GM18909 (cell line): ENCODE measurements around the gene PKN3.
"Not testable (repeated sequence)": the region's sequence is repeated elsewhere in the genome, so short reads cannot be mapped to it uniquely, and the experiment has no call there.

Experiments used
- ATAC-seq: cut with Tn5 transposase; IDR thresholded peaks from one replicate; pipeline ENCODE4 v1.9.1; 2021; ENCODE audit warnings: mild to moderate bottlenecking; ENCODE audit not compliant: unreplicated experiment, poor library complexity

The PKN3 gene

DNA sequence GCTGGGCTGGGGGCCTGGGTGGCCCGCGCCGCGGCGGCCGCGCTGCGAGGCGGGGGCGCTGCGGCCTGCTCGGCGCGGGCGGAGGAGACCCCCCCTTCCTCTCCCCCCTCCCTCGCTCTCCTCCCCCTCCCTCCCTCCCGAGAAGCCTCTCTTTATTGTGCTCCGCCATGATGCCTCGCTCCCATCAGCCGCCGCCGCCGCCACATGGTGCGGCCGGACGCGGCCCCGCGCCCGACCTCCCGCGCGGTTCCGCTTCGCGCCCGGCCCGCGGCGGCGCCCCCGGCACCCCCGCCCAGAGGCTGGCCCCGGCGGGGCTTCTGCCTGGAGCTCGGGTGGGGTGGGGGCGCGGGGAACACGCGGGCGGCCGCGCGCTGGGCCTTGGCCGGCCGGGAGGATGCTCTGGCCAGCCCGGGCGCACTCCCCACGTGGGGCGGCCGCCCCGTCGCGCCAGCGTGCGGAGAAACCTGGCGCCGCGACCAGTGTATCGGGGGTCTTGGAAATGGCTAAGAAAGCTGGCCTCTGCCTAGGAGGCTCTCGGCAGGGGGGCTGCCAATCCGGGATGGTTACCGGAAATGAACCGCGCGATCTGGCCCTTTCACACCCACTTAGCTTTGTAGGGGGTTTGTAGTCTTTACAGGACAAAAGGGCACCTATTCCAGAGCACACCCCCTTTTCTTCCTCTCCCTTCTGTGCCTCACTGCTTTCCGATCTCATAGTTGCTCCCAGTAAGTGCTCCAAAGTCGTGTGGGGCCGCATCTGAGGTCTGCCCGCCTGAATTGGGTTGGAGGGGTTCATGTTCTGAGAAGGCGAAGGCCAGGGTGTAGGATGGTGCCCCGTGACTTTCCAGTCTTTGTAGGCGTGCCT is 12.3 kb upstream of the PKN3 start:
- ATAC-seq: peak; percentile 4

DNA sequence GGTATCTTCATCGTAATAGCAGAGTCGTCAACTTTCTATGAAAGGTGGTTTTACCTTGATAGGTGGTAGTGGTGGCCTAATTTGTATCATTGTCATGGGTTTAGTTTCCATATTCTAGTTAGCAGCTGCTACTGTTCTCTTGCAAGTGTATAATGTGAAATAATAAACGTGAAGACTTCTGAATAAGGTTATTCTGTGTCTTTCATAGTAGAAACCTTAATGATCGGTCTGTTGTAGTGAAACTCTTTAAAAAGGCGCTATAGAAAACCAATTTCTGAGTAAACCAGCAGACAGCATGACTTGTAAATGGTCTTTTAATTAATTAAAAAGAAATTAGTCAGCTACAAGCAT is 11.6 kb upstream of the PKN3 start:
- ATAC-seq: no peak

DNA sequence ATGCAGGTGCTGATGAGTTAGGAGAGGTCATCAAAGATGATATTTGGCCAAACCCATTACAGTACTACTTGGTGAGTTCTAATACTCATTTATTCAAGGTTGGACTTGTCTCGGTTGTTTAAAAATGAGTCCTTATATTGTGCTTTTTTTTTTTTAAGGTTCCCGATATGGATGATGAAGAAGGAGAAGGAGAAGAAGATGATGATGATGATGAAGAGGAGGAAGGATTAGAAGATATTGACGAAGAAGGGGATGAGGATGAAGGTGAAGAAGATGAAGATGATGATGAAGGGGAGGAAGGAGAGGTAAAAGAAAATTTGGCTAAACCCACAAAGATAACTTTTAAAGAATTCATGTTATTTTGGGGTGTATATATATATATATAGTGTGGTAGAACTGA is 8.6 kb upstream of the PKN3 start:
- not testable (repeated sequence) for ATAC-seq

DNA sequence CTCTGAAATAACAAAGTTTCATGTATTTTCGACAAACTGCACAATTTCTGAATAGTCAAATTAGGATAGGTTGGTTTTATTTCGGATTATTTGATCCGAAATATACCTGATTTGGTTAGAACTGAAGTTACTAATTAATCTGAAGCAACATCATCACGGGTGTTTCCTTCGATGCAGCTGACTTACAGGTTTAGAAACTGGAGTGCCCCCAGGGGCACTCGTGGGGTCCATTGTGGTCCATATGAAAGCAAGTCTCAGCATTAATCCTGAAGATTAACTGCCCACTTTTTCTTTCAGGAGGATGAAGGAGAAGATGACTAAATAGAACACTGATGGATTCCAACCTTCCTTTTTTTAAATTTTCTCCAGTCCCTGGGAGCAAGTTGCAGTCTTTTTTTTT is 8.0 kb upstream of the PKN3 start:
- no peak for ATAC-seq

DNA sequence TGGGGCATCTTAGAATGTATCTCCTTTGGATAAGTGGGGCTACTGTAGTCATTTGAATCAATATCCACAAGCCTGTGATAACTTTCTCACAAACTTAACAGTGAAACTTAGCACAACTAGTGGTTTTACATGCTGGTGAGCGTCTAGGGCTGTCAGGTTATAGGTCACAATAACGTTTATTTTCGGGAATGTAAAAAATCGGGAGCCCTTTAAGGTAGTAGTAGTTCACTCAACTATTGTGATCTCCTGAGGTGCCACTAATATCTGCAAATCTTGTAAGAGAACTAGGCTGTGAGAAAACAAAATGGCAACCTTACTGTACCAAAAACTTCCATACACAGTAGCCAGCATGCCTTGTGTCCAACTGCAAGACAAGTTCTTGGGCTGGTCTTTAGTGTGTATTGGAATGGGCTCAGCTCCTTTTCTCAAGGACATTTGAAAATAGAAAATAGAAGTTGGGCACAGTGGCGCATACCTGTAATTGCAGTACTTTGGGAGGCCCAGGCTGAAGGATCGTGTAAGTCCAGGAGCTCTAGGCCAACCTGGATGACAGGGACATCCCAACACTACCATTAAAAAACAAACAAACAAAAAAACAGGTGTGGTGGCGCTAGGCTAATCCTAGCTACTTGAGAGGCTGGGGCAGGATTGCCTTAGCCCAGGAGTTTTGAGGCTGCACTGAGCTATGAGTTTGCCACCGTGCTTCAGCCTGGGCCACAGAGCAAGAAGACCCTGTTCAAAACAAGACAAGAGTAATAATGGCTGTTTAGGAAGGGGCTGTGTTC is 5.2 kb upstream of the PKN3 start:
- no peak for ATAC-seq

DNA sequence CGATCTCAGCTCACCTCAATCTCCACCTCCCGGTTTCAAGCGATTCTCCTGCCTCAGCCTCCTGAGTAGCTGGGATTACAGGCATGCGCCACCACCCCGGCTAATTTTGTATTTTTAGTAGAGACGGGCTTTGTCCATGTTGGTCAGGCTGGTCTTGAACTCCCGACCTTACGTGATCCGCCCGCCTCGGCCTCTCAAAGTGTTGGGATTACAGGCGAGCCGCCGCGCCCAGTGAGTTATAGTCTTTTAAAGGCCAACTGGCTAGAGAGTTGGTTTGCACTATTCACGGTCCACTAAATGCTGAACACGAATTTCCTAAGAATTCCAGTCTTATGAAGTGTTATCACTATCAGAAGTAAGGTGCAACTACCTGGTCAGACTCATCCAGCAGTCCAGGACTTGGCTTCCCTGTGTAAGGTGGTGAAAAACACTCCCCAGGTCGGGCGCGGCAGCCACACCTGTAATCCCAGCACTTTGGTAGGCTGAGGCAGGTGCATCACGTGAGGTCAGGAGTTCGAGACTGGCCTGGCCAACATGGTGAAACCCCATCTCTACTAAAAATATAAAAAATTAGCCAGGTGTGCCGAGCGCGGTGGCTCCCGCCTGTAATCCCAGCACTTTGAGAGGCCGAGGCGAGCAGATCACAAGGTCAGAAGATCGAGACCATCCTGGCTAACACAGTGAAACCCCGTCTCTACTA is 3.1 kb upstream of the PKN3 start:
- ATAC-seq: not testable (repeated sequence)

DNA sequence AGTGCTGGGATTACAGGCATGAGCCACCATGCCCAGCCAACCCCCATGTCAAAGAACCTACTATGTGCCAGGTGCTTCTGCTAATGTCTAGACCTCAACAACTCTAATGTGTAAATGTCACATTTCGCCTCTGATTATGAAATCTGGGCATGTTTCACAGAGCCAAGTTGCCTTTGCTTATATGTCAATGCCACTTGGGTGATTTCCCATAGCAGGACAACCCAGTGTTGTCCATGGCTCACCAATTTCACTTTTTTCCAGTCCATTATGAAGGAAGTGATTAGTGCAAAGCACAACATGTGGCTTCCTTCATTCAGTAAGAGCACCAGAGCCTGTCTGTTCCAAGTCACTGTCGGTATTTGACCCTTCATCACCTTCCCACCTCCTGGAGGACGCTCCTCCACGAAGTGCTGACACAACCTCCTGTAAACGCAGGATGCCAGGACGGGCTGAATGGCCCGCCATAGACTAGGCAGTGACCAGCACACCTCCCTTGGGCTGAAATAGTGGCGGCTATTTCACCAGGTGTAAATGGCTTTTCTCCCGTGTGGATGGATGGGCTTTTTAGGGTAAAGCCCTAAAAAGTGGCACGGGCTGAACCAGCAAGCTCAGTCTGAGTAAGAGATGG is 962 bp upstream of the PKN3 start:
- ATAC-seq: no peak

DNA sequence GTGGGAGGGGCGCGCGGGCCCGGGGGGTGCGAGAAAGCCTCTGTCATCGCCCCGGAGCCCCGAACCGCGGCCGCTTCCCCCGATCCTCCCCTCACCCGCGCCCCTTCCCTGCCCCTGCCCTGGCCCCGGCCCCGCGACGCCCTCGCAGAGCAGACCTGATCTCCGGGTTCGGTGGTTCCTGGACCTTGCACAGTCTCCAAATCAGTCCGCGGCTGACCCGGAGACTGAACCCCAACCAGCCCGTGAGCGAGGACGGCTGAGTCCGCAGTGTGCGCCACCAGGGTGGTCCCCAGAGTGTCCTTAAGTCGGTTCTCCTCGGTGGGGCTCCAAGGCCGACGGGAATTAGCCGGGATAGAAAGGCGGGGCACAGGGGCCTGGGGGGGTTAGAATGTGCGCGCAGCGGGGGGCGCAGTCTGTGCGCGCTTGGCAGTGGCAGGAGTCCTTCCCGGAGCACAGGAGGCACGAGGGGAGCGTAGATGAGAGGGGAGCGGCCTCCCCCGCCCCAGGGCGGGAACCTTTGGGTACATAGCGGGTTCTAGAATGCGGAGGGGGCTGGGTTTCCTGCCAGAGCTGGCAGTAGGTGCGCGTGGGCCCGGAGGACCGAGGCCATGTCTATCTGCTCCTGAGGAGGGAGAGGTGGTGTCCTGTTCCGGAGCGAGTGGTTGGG is 779 bp downstream of the PKN3 start:
- ATAC-seq: peak; percentile 23

DNA sequence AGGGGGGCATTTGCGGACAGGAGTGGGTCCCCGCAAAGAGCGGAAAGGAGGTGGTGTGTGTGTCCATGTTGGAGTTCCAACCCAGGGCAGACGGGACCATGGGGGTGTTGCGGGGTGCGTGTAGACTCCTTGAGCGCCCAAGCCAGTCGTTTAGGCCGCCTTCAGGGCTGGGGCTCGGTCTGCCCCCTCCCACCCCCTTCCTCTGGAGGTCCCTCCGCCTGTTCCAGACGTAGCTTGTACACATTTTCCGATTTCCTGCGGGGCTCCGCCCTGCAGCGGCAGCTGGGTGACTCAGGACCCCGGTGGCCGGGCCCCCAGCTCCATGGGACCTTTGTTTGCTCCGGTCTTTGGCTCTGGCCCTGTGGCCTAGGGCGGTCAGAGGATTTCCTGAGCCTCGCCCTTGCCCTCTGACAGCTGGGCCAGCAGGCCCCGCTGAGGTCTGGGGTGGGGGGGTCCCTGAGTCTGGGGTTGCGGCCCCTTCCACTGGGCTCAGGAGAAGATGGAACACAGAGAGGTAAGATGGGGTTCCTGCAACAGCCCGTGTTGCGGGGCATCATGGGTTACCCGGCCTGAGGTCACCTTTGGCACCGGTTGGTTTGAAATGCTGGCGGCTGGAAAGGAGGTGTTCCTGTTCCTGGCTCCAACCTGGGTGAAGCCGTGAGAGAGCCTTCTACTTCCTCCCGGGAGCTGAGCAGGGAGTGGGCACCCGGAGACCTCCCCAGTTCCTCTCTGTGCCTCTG is 1.5 kb downstream of the PKN3 start:
- ATAC-seq: no peak

DNA sequence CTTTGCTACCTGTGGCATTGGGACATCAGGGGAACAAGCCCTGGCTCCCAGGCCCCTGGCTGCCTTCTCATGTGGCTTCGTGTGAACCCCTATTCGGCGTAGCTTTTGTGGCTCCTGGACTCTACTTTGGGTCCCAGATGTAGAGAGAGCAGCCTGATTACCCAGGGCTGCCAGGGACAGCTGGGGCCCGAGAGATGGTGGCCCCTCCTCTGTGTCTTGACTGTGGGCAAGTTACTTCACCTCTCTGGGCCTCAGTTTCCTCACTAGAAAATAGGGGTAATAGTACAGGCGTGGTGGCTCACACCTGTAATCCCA is 2.0 kb downstream of the PKN3 start:
- ATAC-seq: no peak

DNA sequence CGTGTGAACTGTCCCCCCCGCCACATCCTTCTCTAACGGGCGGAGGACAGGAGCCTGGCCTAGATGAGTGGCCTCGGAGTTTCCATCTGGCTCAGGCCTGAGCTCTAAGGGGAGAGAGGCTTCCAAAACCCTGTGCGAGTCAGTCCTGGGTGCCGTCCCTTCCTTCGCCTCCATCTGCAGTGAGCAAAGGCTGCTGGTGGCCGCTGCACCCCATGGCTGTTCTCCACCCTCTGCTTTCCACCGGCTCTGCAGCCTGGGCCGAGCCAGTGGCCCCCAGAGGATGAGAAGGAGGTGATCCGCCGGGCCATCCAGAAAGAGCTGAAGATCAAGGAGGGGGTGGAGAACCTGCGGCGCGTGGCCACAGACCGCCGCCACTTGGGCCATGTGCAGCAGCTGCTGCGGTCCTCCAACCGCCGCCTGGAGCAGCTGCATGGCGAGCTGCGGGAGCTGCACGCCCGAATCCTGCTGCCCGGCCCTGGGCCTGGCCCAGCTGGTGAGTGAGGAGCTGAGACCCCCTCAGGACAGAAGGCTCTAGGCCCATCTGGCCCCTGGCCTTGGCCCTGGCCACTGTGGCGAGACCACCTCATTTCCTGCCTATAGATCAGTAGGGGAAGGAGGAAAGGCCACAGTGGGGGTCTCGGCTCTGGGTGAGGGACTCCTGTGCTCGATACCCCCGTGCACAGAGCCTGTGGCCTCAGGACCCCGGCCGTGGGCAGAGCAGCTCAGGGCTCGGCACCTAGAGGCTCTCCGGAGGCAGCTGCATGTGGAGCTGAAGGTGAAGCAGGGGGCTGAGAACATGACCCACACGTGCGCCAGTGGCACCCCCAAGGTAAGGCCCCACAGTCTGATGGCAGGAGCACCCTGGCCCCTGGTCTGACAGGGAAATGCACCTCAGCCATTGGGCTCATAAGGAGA is 3.0 kb downstream of the PKN3 start:
- ATAC-seq: no peak

DNA sequence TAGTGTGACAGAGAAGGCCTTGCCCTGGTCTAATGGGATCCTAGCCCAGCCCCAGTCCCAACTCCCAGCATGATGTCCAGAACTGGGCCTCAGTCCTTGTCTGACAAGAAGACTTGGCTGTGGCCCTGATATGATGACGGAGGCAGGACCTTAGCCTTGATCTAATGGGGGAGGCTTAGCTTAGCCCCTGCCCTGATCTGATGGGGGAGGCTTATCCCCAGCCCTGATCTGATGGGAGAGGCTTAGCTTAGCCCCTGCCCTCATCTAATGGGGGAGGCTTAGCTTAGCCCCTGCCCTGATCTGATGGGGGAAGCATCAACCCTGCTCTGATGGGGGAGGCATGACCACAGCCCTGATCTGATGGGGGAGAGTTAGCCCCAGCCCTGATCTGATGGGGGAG is 3.7 kb downstream of the PKN3 start:
- no peak for ATAC-seq

DNA sequence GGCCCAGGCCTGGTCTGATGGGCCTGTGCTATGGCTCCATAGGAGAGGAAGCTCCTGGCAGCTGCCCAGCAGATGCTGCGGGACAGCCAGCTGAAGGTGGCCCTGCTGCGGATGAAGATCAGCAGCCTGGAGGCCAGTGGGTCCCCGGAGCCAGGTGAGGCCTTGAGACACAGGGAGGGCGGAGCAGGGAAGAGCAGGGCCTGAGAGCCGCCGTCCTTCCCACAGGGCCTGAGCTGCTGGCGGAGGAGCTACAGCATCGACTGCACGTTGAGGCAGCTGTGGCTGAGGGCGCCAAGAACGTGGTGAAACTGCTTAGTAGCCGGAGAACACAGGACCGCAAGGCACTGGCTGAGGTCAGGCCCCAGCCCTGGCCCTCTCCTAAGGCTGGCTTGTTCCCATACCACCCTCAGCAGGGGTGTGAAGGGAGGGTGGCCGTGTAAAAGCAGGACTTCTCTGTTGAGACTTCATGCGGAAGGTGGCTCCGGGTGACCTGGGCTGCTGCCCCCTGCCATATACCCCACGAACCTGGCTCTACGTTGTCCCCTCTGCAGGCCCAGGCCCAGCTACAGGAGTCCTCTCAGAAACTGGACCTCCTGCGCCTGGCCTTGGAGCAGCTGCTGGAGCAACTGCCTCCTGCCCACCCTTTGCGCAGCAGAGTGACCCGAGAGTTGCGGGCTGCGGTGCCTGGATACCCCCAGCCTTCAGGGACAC is 4.5 kb downstream of the PKN3 start:
- ATAC-seq: no peak

DNA sequence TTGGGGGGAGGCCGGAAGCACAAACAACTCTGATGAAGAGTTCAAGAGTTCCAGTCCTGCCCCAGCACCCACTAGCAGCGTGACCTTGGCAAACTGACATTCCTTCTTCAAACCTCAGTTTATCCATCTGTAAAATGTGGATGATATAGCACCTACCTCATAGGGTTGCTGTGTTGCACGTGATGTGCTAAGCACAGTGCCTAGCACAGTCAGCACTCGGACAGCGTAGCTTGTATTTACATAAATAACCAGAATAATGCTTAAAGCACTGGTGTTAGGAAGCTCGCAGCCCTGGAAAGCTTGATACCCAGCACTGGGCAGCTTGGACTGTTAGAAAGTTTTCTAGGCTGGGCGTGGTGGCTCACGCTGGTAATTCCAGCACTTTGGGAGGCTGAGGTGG is 5.1 kb downstream of the PKN3 start:
- no peak for ATAC-seq

DNA sequence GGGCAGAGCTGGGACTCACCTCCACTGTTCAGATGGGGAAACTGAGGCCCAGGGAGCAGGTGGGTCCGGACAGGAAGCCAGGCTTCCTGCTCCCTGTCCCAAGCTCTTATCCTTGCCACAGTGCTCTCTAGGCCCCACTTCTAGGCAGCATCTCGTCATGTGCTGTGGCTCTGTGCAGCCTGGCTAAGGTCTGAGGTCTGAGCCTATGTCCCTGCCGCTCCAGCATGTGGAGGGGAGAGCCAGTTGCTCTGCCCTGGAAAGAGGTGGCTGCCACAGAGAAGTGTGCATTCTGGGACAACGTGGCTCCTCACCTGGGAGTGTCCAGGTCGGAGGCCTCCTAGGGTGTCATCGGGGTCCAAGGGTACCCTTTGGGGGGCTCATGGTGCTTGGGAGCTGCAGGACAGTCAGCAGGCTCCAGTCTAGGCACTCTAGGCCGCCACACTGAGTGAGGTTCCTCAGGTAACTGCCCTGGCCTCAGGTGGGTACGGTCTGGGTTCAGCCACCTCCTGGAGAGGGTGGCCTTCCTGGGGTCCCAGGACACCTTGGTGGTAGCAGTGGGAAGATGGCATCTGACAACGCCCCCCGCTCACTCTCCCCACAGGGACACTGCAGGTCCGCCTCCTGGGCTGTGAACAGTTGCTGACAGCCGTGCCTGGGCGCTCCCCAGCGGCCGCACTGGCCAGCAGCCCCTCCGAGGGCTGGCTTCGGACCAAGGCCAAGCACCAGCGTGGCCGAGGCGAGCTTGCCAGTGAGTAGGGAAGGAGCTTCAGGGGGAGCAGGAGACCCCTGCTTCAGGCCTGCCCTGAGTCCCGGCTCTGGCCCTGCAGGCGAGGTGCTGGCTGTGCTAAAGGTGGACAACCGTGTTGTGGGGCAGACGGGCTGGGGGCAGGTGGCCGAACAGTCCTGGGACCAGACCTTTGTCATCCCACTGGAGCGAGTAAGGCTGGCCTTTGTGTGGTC is 10.4 kb downstream of the PKN3 start:
- no peak for ATAC-seq

DNA sequence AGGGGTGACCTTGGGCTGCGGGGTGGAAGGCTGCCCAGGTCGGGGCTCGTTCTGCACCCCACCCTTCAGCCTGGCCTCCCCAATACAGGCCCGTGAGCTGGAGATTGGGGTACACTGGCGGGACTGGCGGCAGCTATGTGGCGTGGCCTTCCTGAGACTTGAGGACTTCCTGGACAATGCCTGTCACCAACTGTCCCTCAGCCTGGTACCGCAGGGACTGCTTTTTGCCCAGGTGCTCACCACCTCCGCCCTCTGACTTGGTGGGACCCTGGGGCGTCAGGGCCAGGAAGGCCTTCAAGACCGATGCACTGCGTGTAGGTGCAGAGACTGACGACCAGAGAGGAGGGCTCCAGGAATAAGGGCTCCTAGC is 11.1 kb downstream of the PKN3 start:
- ATAC-seq: no peak

DNA sequence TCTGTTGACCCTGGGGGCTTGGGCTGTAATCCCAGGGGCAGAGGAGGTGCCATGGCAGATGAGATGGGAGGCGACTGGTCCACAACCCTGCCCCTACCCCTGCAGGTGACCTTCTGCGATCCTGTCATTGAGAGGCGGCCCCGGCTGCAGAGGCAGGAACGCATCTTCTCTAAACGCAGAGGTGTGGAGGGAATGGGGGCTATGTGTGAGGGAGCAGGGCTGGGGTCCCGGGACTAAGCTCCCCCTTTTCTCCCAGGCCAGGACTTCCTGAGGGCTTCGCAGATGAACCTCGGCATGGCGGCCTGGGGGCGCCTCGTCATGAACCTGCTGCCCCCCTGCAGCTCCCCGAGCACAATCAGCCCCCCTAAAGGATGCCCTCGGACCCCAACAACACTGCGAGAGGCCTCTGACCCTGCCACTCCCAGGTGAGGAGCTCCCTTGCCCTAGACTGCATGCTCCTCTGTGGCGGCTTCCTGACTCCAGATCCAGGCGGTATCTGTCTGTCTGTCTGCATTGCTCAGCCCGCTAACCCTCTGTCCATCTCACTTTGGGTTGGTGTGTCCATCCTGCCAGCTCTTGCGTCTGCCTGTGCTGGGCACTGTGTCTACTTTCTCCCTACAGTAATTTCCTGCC is 11.8 kb downstream of the PKN3 start:
- ATAC-seq: no peak
